ENCODE data around the gene SLC4A7.

SLC4A7 gene

DNA sequence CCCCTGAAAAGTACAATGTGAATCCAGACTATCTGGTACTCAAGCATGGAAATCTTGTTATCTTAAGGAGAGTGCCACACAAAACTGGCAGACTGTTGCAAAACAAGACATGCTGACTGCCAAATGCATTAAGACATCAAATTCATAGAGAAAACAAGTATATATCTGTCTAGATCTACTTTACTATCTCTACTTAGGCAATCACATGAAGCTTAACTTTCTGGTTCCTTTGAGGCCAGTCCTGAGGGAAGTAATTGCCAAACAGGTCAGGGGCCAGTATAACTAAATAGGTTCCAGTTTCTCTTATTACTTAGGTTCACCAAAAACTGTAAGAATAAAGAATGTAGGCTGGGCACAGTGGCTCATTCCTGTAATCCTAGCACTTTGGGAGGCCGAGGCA lies 15.9 kb upstream of the SLC4A7 start:
- in situ Hi-C loops (cut with HindIII; ENCODE audit: low pct_ligation_motif_present, low pct_unique_long_range_greater_than_20kb, low sequenced_read_pairs): no loop called here
- DNase-seq: no peak

DNA sequence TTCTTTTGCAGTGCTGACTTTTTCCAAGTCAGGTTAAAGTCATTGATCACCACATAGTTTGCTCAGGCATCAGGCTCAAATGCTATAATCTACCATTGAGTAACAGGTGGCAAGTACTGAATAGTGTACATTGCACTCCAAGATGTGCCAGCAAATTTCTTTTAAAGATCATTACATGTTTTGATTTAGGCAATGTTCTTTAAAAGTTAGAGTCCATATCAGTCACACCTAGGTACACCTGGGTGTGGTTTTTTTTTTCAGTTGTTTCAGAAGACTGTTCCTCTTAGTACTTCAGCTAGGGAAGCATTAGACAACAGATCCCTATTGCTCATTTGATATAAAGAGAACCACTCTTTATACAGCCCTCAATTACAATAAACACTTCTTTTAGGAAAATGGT lies 10.6 kb upstream of the SLC4A7 start:
- DNase-seq: no peak
- in situ Hi-C loops (cut with HindIII; ENCODE audit: low pct_ligation_motif_present, low pct_unique_long_range_greater_than_20kb, low sequenced_read_pairs): no loop called here

GRCh38 chr3:27488821-27489220 lies 4.6 kb upstream of the SLC4A7 start:
- in situ Hi-C loops (cut with HindIII; ENCODE audit: low pct_ligation_motif_present, low pct_unique_long_range_greater_than_20kb, low sequenced_read_pairs): no loop called here
- no peak for DNase-seq

DNA sequence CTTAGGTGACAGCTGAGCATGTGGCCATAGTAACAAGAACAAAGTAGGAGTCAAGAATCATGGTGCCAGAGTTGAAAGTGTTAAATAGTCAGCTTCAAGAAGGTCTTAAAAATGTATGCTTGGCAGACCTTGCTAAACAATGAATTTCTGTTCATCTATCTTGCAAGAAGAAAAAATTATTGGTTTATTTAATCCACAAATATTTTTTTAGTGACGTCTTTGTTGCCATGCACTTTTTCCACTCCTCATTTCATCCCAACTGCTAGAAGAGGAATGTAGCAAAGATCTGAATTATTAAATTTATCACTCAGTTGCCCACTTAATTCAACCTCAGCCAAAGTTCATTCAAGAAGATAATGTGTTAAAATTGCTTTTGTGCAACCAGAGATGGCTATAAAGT lies 3.2 kb upstream of the SLC4A7 start:
- no peak for DNase-seq
- in situ Hi-C loops (cut with HindIII; ENCODE audit: low pct_ligation_motif_present, low pct_unique_long_range_greater_than_20kb, low sequenced_read_pairs): no loop called here

- in situ Hi-C loops (cut with HindIII; ENCODE audit: low pct_ligation_motif_present, low pct_unique_long_range_greater_than_20kb, low sequenced_read_pairs): no loop called here
- no peak for DNase-seq
Measured at GRCh38 chr3:27486336-27486735, 2.2 kb upstream of the SLC4A7 start.

- no peak for DNase-seq
- in situ Hi-C loops (cut with HindIII; ENCODE audit: low pct_ligation_motif_present, low pct_unique_long_range_greater_than_20kb, low sequenced_read_pairs): no loop called here
Measured at GRCh38 chr3:27485866-27486265, 1.7 kb upstream of the SLC4A7 start.

- peak; percentile 67 for DNase-seq
- in situ Hi-C loops (cut with HindIII; ENCODE audit: low pct_ligation_motif_present, low pct_unique_long_range_greater_than_20kb, low sequenced_read_pairs): no loop called here
Measured at GRCh38 chr3:27483117-27484014, 818 bp downstream of the SLC4A7 start.

- DNase-seq: no peak
- in situ Hi-C loops (cut with HindIII; ENCODE audit: low pct_ligation_motif_present, low pct_unique_long_range_greater_than_20kb, low sequenced_read_pairs): no loop called here
Measured at GRCh38 chr3:27479806-27480543, 4.2 kb downstream of the SLC4A7 start.

- DNase-seq: no peak
- in situ Hi-C loops (cut with HindIII; ENCODE audit: low pct_ligation_motif_present, low pct_unique_long_range_greater_than_20kb, low sequenced_read_pairs): no loop called here
Measured at GRCh38 chr3:27471923-27472550, 12.1 kb downstream of the SLC4A7 start.

GRCh38 chr3:27468283-27468886 lies 15.8 kb downstream of the SLC4A7 start:
- in situ Hi-C loops (cut with HindIII; ENCODE audit: low pct_ligation_motif_present, low pct_unique_long_range_greater_than_20kb, low sequenced_read_pairs): no loop called here
- no peak for DNase-seq

GRCh38 chr3:27467545-27467944 lies 16.6 kb downstream of the SLC4A7 start:
- in situ Hi-C loops (cut with HindIII; ENCODE audit: low pct_ligation_motif_present, low pct_unique_long_range_greater_than_20kb, low sequenced_read_pairs): no loop called here

GRCh38 chr3:27464646-27465045 lies 19.5 kb downstream of the SLC4A7 start:
- DNase-seq: no peak
- in situ Hi-C loops (cut with HindIII; ENCODE audit: low pct_ligation_motif_present, low pct_unique_long_range_greater_than_20kb, low sequenced_read_pairs): no loop called here

More at GRCh38 chr3:27467545-27467944, 16.6 kb downstream of the SLC4A7 start:
- peak; percentile 63 for DNase-seq

DNA sequence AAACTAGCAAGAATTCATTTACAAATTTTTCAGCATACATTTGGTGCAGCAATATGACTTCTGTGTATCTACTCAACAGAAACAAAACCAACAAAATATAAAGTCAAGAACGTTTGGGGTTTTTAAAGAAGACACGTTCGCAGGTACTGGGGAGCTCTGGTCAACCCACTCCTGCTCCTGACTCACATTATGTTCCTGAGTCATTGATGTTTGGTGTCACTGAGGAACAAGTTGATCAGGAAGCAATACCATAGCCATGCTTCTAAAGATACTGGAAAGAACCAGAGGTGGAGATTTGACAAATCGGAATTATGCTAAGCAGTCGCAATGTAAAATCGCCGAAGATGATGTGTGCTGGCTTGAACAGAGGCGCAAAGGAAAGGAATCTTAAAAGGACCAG lies 22.0 kb downstream of the SLC4A7 start:
- DNase-seq: no peak
- in situ Hi-C loops (cut with HindIII; ENCODE audit: low pct_ligation_motif_present, low pct_unique_long_range_greater_than_20kb, low sequenced_read_pairs): no loop called here

DNA sequence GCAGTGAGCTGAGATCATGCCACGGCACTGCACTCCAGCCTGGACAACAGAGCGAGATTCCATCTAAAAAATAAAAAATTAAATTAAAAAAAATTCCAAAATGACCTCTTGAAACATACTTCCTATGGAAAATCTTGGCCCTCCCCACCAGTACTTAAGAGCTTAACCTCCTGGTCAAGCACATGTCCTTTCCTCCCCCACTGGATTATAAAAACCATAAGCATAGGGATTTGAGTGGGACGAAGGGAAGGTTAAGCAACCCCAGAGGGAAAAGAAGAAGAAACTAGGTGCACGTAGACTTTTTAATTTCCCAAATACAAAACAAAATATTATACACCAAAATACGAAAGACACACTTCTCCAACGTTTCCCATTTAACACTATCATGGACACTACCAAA lies 25.3 kb downstream of the SLC4A7 start:
- in situ Hi-C loops (cut with HindIII; ENCODE audit: low pct_ligation_motif_present, low pct_unique_long_range_greater_than_20kb, low sequenced_read_pairs): no loop called here
- DNase-seq: no peak

- in situ Hi-C loops (cut with HindIII; ENCODE audit: low pct_ligation_motif_present, low pct_unique_long_range_greater_than_20kb, low sequenced_read_pairs): no loop called here
- no peak for DNase-seq
Measured at GRCh38 chr3:27456554-27456953, 27.6 kb downstream of the SLC4A7 start.

DNA sequence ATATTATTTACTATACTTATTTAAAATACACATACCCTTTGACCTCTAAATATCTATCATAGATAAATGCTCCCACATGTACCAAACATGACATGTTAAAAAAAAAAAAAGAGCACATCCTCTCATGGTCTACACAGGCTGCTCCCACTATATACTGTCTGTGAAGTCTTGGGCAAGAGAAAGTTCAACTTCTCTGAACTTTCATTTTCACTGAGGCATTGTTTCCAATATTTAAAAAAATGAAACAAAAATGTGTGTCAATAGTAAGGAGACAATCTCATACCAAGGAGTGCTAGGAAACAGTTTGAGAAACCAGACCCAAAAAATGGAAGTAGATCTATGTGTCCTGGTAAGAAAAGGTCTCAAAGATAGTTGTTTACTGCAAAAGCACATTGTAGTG lies 29.3 kb downstream of the SLC4A7 start:
- in situ Hi-C loops (cut with HindIII; ENCODE audit: low pct_ligation_motif_present, low pct_unique_long_range_greater_than_20kb, low sequenced_read_pairs): no loop called here
- no peak for DNase-seq

DNA sequence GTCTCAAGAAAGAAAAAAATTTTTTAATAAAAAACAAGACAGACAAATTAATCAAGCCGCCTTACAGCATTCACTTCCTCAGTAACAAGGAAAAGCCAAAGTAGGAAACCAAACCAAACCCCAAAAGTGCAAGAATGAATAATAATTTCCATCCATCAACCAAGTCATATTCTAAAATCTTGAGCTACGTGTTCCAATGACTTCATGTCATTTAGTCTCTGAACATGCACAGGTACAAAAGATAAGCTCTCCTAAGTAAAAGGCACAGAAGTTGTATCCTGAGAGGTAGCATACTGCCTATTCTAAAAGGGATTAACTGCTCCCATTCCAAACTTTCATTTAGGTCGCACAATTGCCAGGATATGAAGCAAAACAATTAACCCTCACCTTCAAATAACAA lies 29.7 kb downstream of the SLC4A7 start:
- in situ Hi-C loops (cut with HindIII; ENCODE audit: low pct_ligation_motif_present, low pct_unique_long_range_greater_than_20kb, low sequenced_read_pairs): no loop called here
- no peak for DNase-seq

- in situ Hi-C loops (cut with HindIII; ENCODE audit: low pct_ligation_motif_present, low pct_unique_long_range_greater_than_20kb, low sequenced_read_pairs): no loop called here
- no peak for DNase-seq
Measured at GRCh38 chr3:27452368-27453090, 31.7 kb downstream of the SLC4A7 start.

Data from ACHN (cell line).